ENCODE results near the gene CKLF.

Gene CKLF

GRCh38 chr16:66543541-66543940 lies 8.8 kb upstream of the CKLF start:
- ChIA-PET POLR2A (ENCODE audit: low non-redundant PET) (no interaction called here), CTCF (no interaction called here)
- no peak for DNase-seq (ENCODE audit: low spot score)
- no peak overlapping the region for H3K27ac ChIP-seq
- no peak for TF ChIP-seq CTCF (conservative IDR thresholded peaks at IDR 0.05; ENCODE audit: low read depth)

- H3K27ac ChIP-seq: no peak overlapping the region
- ChIA-PET CTCF (no interaction called here), POLR2A (ENCODE audit: low non-redundant PET) (no interaction called here)
- TF ChIP-seq CTCF (conservative IDR thresholded peaks at IDR 0.05; ENCODE audit: low read depth): no peak
- no peak for DNase-seq (ENCODE audit: low spot score)
Measured at GRCh38 chr16:66544016-66544757, 8.2 kb upstream of the CKLF start.

GRCh38 chr16:66547101-66547989 lies 5.0 kb upstream of the CKLF start:
- POLR2A ChIA-PET (ENCODE audit: low non-redundant PET): no interaction called here
- CTCF ChIA-PET: interaction anchor here (0.6 to 1.4 kb wide), 4 partner anchors 10 to 651 kb away, joined by 3 to 4 read pairs (median 3); no protein-coding TSS in a partner anchor
- TF ChIP-seq CTCF (conservative IDR thresholded peaks at IDR 0.05; ENCODE audit: low read depth): no peak
- DNase-seq (ENCODE audit: low spot score): no peak
- H3K27ac ChIP-seq: peak overlapping the region; percentile 58

GRCh38 chr16:66548068-66548467 lies 4.3 kb upstream of the CKLF start:
- CTCF ChIA-PET: interaction anchor here (0.6 to 1.4 kb wide), 3 partner anchors 56 to 650 kb away, joined by 3 read pairs; no protein-coding TSS in a partner anchor

GRCh38 chr16:66548868-66549267 lies 3.5 kb upstream of the CKLF start:
- no peak for DNase-seq (ENCODE audit: low spot score)
- ChIA-PET POLR2A (ENCODE audit: low non-redundant PET) (no interaction called here), CTCF (no interaction called here)
- H3K27ac ChIP-seq: peak overlapping the region; percentile 91
- no peak for TF ChIP-seq CTCF (conservative IDR thresholded peaks at IDR 0.05; ENCODE audit: low read depth)

More at GRCh38 chr16:66548068-66548467, 4.3 kb upstream of the CKLF start:
- no peak for DNase-seq (ENCODE audit: low spot score)
- POLR2A ChIA-PET (ENCODE audit: low non-redundant PET): no interaction called here
- H3K27ac ChIP-seq: peak overlapping the region; percentile 58
- TF ChIP-seq CTCF (conservative IDR thresholded peaks at IDR 0.05; ENCODE audit: low read depth): no peak

GRCh38 chr16:66549284-66550131 lies 2.9 kb upstream of the CKLF start, which contains the start of gene TK2:
Gene TK2, minus strand, starts transcription at chr16:66550122. Its CDS starts 61 bp downstream, at chr16:66550061.
- ChIA-PET POLR2A (ENCODE audit: low non-redundant PET) (no interaction called here), CTCF (interaction anchor here (1.0 kb wide), 1 partner anchor 310 kb away, joined by 3 read pairs; no protein-coding TSS in a partner anchor)
- DNase-seq (ENCODE audit: low spot score): peak; percentile 65
- peak within 1 kb of the TSS; percentile 91 for H3K27ac ChIP-seq
- TF ChIP-seq CTCF (conservative IDR thresholded peaks at IDR 0.05; ENCODE audit: low read depth): peak; percentile 40

All from RWPE1 (cell line).